ENCODE measurements around the gene PNLIP. TPM values are rescaled to one million over a fixed set of nuclear protein-coding genes. Genes with fewer than 3 reads are reported as not detected.

PNLIP gene
- 1.5 TPM for total RNA-seq
- long read RNA-seq, partial matches to known transcripts, result 0 of 1 reads
- long read RNA-seq, other reads (novel, unspliced or antisense), result 0 of 1 reads

- no peak for DNase-seq (ENCODE audit: low spot score)
These were observed at the start of gene PNLIP for GRCh38 chr10:116545756-116546155. PNLIP (plus strand) TSS chr10:116545931; CDS start chr10:116546093, 162 bp downstream.

GRCh38 chr10:116504786-116505185, 40.9 kb upstream of the PNLIP start:
- no peak for DNase-seq (ENCODE audit: low spot score)

GRCh38 chr10:116510565-116510964, 35.2 kb upstream of the PNLIP start:
- no peak for DNase-seq (ENCODE audit: low spot score)

GRCh38 chr10:116511365-116511764, 34.4 kb upstream of the PNLIP start:
- no peak for DNase-seq (ENCODE audit: low spot score)

GRCh38 chr10:116521424-116522290, 24.1 kb upstream of the PNLIP start:
- no peak for DNase-seq (ENCODE audit: low spot score)

GRCh38 chr10:116522803-116523381, 22.8 kb upstream of the PNLIP start:
- DNase-seq (ENCODE audit: low spot score), result no peak

- DNase-seq (ENCODE audit: low spot score), result no peak
These were observed 21.0 kb upstream of the PNLIP start for GRCh38 chr10:116524736-116525135.

GRCh38 chr10:116526219-116526618, 19.5 kb upstream of the PNLIP start:
- no peak for DNase-seq (ENCODE audit: low spot score)

GRCh38 chr10:116536810-116537209, 8.9 kb upstream of the PNLIP start:
- no peak for DNase-seq (ENCODE audit: low spot score)

GRCh38 chr10:116538456-116538855, 7.3 kb upstream of the PNLIP start:
- DNase-seq (ENCODE audit: low spot score), result no peak

GRCh38 chr10:116538992-116539391, 6.7 kb upstream of the PNLIP start:
- DNase-seq (ENCODE audit: low spot score), result no peak

GRCh38 chr10:116540814-116541213, 4.9 kb upstream of the PNLIP start:
- no peak for DNase-seq (ENCODE audit: low spot score)

GRCh38 chr10:116542007-116542677, 3.6 kb upstream of the PNLIP start:
- no peak for DNase-seq (ENCODE audit: low spot score)

- no peak for DNase-seq (ENCODE audit: low spot score)
These were observed 609 bp upstream of the PNLIP start for GRCh38 chr10:116545122-116545521.

GRCh38 chr10:116548301-116548700, 2.6 kb downstream of the PNLIP start:
- no peak for DNase-seq (ENCODE audit: low spot score)

- no peak for DNase-seq (ENCODE audit: low spot score)
These were observed 7.7 kb downstream of the PNLIP start for GRCh38 chr10:116553378-116553980.

- DNase-seq (ENCODE audit: low spot score), result no peak
These were observed 8.9 kb downstream of the PNLIP start for GRCh38 chr10:116554628-116555027.

- DNase-seq (ENCODE audit: low spot score), result no peak
These were observed 10.1 kb downstream of the PNLIP start for GRCh38 chr10:116555880-116556279.

GRCh38 chr10:116557305-116557880, 11.7 kb downstream of the PNLIP start:
- DNase-seq (ENCODE audit: low spot score), result no peak

- no peak for DNase-seq (ENCODE audit: low spot score)
These were observed 19.8 kb downstream of the PNLIP start for GRCh38 chr10:116565534-116565933.

GRCh38 chr10:116566932-116567331, 21.2 kb downstream of the PNLIP start:
- no peak for DNase-seq (ENCODE audit: low spot score)
